GM06990 (cell line): ENCODE measurements around the gene CD226.

ENCODE experiments used
- DNase-seq: peaks from one replicate; pipeline ENCODE4 v3.0.0-alpha.2; 2011; ENCODE audit not compliant: insufficient read length; ENCODE audit errors: extremely low read depth
- H3K27me3 ChIP-seq: replicated peaks from 2 replicates; pipeline ENCODE4 v1.6.0; 2011; ENCODE audit warnings: low read length; ENCODE audit not compliant: control insufficient read depth, insufficient read depth
- H3K36me3 ChIP-seq: 2 replicates; pipeline ENCODE4 v1.5.1; 2011; ENCODE audit warnings: low read length; ENCODE audit not compliant: control insufficient read depth, insufficient read depth
- H3K4me3 ChIP-seq: replicated peaks from 2 replicates; pipeline ENCODE4 v1.5.1; 2011; ENCODE audit warnings: low read depth, mild to moderate bottlenecking, control low read depth, low read length
- TF ChIP-seq, protein P1 (sequence below): IDR thresholded peaks from 2 replicates; pipeline ENCODE4 v1.5.1; 2011; ENCODE audit warnings: low read length, control low read depth, mild to moderate bottlenecking, inconsistent platforms; ENCODE audit not compliant: insufficient read depth, poor library complexity, severe bottlenecking

The CD226 gene

DNA sequence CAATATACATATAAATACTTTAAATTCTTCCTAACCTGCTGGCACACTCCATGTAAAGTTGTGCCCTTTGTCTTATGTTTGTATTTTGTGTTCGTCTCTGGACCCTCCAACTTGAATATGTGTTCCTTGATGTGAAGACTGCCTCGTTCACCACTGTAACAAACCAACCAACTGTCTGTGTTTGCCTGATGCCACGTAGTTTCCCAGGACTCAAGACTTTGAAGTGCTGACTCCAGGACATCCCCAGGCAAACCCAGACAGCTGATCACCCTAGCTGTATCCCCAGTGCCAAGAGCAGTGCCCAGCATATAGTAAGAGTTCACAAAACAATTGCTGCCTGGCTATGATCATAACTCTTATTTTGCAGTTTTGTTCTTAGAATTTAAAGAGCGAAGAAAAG, 15.5 kb upstream of the CD226 start:
- H3K27me3 ChIP-seq: no peaks in the 10 kb centered on the region
- H3K4me3 ChIP-seq: no peak overlapping the region
- no peak for DNase-seq
- TF ChIP-seq, protein P1, sequence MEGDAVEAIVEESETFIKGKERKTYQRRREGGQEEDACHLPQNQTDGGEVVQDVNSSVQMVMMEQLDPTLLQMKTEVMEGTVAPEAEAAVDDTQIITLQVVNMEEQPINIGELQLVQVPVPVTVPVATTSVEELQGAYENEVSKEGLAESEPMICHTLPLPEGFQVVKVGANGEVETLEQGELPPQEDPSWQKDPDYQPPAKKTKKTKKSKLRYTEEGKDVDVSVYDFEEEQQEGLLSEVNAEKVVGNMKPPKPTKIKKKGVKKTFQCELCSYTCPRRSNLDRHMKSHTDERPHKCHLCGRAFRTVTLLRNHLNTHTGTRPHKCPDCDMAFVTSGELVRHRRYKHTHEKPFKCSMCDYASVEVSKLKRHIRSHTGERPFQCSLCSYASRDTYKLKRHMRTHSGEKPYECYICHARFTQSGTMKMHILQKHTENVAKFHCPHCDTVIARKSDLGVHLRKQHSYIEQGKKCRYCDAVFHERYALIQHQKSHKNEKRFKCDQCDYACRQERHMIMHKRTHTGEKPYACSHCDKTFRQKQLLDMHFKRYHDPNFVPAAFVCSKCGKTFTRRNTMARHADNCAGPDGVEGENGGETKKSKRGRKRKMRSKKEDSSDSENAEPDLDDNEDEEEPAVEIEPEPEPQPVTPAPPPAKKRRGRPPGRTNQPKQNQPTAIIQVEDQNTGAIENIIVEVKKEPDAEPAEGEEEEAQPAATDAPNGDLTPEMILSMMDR: no peak
- H3K36me3 ChIP-seq: no peaks in the 10 kb centered on the region

DNA sequence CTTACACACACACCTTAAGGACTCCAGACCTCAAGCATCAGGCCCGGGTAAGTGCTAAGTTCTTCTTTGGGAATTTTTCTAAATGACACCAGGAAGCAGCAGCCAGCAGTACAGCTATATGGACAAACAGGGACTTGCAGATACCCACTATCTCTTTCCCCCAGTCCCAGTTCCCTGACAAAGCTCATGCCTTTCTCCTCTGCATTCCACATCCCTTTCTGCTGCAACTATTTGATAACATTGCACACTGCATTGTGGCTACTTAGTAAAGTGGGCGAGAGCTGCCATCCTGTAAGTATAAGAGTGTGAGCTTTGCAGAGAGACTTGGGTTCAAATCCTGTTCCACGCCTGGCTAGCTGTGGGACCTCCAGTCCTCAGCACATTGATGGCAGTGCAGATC, 14.0 kb upstream of the CD226 start:
- H3K36me3 ChIP-seq: no peaks in the 10 kb centered on the region
- DNase-seq: no peak
- H3K4me3 ChIP-seq: no peak overlapping the region
- TF ChIP-seq, protein P1: no peak
- no peaks in the 10 kb centered on the region for H3K27me3 ChIP-seq

DNA sequence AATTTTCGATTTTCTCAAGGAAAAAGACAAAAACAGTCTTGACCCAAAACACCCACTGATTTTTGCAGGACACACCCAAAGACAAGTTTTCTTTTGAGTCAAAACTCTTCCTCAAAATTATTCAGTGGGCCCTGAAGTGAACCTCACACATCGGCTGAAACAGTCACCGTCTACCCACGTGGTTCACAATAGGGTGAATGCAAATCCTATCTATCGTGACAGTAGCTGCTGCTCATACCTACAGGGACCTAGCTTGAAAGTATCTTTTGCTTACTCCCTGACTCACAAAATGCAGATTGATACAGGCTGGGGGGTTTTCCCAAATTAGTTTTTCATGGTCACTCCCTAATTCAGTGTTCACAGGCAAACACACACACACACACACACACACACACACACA, 10.7 kb upstream of the CD226 start:
- TF ChIP-seq, protein P1: no peak
- Histone ChIP-seq H3K36me3 (no peaks in the 10 kb centered on the region), H3K4me3 (no peak overlapping the region), H3K27me3 (no peaks in the 10 kb centered on the region)
- no peak for DNase-seq

DNA sequence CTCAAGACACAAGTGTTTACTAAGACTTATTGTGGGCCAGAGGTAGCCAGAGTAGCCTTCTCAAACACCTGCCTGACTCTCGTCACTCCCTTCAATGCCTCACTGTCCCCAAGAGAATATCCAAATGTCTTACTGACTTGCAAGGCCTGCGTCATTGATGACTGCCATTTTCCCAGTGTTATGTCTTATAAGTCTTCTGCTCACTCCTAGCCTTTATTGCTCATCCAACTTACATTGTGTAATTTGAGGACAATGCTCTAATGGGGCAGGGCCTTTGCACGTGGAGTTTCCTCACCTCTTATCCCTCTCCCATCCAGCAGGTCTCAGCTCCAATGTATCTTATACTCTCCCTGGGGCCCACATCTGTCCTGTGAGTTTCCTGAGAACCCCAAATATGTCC, 10.1 kb upstream of the CD226 start:
- DNase-seq: no peak
- Histone ChIP-seq H3K4me3 (no peak overlapping the region), H3K27me3 (no peaks in the 10 kb centered on the region), H3K36me3 (no peaks in the 10 kb centered on the region)
- TF ChIP-seq, protein P1: no peak

DNA sequence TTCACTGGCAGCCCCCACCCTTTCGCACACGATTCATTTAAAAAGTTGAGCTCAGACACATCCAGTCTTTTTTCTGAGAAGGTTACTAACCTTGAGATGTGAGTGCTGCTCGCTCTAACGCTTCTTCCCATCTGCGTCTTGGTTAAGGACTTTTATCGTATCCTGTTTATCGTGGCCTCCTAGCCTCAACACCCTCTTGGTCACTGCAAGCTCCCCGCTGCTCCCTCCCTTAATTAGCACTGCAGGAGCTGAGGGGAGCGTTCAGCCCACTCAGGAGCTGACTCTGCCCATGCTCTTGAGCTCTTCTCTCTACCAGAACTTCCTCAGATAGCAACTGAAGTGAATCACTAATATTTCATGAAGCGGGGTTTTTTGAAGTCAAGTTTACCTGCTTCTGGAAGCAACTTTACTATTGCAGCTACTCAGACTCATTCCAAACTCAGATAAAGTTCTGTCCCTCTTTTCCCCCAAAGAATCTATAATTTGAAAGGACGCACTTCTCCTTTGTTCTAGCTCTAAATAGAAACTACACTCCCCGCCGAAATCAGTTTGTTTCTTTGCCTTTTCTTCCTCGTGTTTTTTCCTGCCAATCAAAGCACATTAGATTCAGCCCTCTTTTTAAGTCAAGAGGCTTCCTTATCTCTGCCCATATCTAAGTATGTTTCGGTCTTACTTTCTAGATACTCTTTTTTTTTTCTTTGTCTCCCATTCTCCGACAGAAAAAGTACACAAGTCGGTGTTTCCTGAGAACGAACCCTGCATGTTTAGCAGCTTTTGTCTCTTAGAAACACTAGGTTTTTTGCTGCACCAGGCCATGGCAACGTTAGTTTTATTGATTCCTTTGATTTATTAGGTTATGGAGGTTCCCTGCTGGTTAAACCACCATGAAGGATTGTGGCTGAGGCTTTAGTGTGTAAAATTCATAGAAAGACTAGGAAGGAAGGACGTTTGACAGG, 9.3 kb upstream of the CD226 start:
- TF ChIP-seq, protein P1: no peak
- Histone ChIP-seq H3K4me3 (no peak overlapping the region), H3K27me3 (no peaks in the 10 kb centered on the region), H3K36me3 (no peaks in the 10 kb centered on the region)
- DNase-seq: no peak
